GM12878 (cell line): Measurements from ENCODE around the gene TIMD4.

Experiments
- POLR2AphosphoS5 ChIP-seq: IDR thresholded peaks from 2 replicates; pipeline ENCODE4 v1.6.1; 2011; ENCODE audit warnings: mild to moderate bottlenecking, low read length, inconsistent platforms
- TF ChIP-seq, protein P1 (sequence below), 3 experiments: IDR thresholded peaks in 2 of 3; conservative IDR thresholded peaks in 1 of 3; 2 replicates each; pipeline ENCODE4 v1.5.1; 2011; ENCODE audit warnings: low read depth in 3 of 3, low read length in 3 of 3, mild to moderate bottlenecking in 3 of 3, control low read depth in 2 of 3, moderate library complexity in 2 of 3, inconsistent platforms in 1 of 3, mixed read lengths in 1 of 3; ENCODE audit not compliant: control insufficient read depth in 2 of 3, insufficient read depth in 1 of 3; ENCODE audit errors: extremely low read depth in 1 of 3

DNA sequence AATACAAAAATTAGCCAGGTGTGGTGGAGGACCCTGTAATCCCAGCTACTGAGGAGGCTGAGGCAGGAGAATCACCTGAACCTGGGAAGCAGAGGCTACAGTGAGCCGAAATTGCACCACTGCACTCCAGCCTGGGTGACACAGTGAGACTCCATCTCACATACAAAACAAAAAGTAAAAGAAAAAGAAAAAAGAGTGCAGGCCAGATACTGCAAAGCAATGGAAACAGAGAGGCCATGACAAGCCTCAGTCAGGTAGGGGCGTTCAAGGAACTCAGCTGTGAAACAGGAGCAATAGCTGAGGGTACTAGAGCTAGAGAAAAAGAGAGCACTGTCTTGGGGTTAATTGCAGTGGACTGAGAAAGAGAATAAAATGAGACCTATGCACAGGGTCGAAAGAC, 56.2 kb downstream of the TIMD4 start:
- no peak for TF ChIP-seq POLR2AphosphoS5
- TF ChIP-seq, protein P1, sequence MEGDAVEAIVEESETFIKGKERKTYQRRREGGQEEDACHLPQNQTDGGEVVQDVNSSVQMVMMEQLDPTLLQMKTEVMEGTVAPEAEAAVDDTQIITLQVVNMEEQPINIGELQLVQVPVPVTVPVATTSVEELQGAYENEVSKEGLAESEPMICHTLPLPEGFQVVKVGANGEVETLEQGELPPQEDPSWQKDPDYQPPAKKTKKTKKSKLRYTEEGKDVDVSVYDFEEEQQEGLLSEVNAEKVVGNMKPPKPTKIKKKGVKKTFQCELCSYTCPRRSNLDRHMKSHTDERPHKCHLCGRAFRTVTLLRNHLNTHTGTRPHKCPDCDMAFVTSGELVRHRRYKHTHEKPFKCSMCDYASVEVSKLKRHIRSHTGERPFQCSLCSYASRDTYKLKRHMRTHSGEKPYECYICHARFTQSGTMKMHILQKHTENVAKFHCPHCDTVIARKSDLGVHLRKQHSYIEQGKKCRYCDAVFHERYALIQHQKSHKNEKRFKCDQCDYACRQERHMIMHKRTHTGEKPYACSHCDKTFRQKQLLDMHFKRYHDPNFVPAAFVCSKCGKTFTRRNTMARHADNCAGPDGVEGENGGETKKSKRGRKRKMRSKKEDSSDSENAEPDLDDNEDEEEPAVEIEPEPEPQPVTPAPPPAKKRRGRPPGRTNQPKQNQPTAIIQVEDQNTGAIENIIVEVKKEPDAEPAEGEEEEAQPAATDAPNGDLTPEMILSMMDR (IDR thresholded peaks at IDR 0.05 in 2 of 3, conservative IDR thresholded peaks at IDR 0.05 in 1 of 3; ENCODE audit: control insufficient read depth in 2 of 3, extremely low read depth in 1 of 3, insufficient read depth in 1 of 3, low read depth in 3 of 3, low read length in 3 of 3) = no peak
